Smooth muscle cell (in vitro differentiated cells): ENCODE results near the gene HS6ST1. TPM values are rescaled to one million over a fixed set of nuclear protein-coding genes. Genes with fewer than 3 reads are reported as not detected.

Source experiments
- DNase-seq: peaks from one replicate; lab custom pipeline; 2025; ENCODE audit not compliant: unreplicated experiment; lab: John Stamatoyannopoulos, UW
- H2AFZ ChIP-seq: fragments of 200-600 bp; sonication (generic); 2 replicates; pipeline ENCODE4 v1.6.0; 2016; ENCODE audit warnings: antibody characterized with exemption, low read depth, mild to moderate bottlenecking
- H3F3A ChIP-seq: fragments of 200-600 bp; sonication (generic); 2 replicates; pipeline ENCODE4 v1.6.0; 2017; ENCODE audit warnings: antibody characterized with exemption, low read depth
- H3K27ac ChIP-seq: fragments of 200-600 bp; sonication (generic); 2 replicates; pipeline ENCODE4 v1.5.1; 2016; ENCODE audit warnings: low read depth, mild to moderate bottlenecking
- H3K27me3 ChIP-seq: fragments of 200-600 bp; sonication (generic); 2 replicates; pipeline ENCODE4 v1.6.1; 2016; ENCODE audit warnings: low read depth, mild to moderate bottlenecking
- H3K36me3 ChIP-seq: fragments of 200-600 bp; sonication (generic); 2 replicates; pipeline ENCODE4 v1.5.1; 2016; ENCODE audit warnings: low read depth
- H3K4me1 ChIP-seq: fragments of 200-600 bp; sonication (generic); 2 replicates; pipeline ENCODE4 v1.5.1; 2016; ENCODE audit warnings: low read depth
- H3K4me2 ChIP-seq: fragments of 200-600 bp; sonication (generic); 2 replicates; pipeline ENCODE4 v1.6.0; 2016; ENCODE audit warnings: mild to moderate bottlenecking
- H3K4me3 ChIP-seq: fragments of 200-600 bp; sonication (generic); 2 replicates; pipeline ENCODE4 v1.5.1; 2016; ENCODE audit warnings: mild to moderate bottlenecking
- H3K79me2 ChIP-seq: fragments of 200-600 bp; sonication (generic); 2 replicates; pipeline ENCODE4 v1.6.0; 2016; ENCODE audit warnings: low read depth, mild to moderate bottlenecking
- H3K9ac ChIP-seq: fragments of 200-600 bp; sonication (generic); 2 replicates; pipeline ENCODE4 v1.6.0; 2016; ENCODE audit warnings: low read depth
- H3K9me3 ChIP-seq: fragments of 200-600 bp; sonication (generic); replicated peaks from 2 replicates; pipeline ENCODE4 v1.5.1; 2016; ENCODE audit warnings: low read depth
- H4K20me1 ChIP-seq: fragments of 200-600 bp; sonication (generic); 2 replicates; pipeline ENCODE4 v1.6.0; 2016; ENCODE audit warnings: low read depth
- CTCF ChIP-seq: fragments of 200-600 bp; sonication (generic); IDR thresholded peaks from 2 replicates; pipeline ENCODE4 v1.5.1; 2017; ENCODE audit warnings: borderline replicate concordance, mild to moderate bottlenecking, antibody characterized with exemption; ENCODE audit not compliant: insufficient read depth, poor library complexity, severe bottlenecking
- WGBS: methylation state at CpG from one replicate; pipeline ENCODE4 v1.1.7; 2016; ENCODE audit warnings: low lambda C conversion rate; 5-methylcytosine and 5-hydroxymethylcytosine counted together
- polyA plus RNA-seq: library from polyadenylated mRNA; unstranded; fragments of >200 nt; fragmentation: Nextera tagmentation; extraction: Ambion mirVana; gene quantifications from 2 replicates; pipeline ENCODE4 v1.2.1, GENCODE V29; 2016
- total RNA-seq: library from RNA; depleted of rRNA; stranded (reverse); fragments of >200 nt; gene quantifications from 2 replicates; pipeline ENCODE4 v1.2.3, GENCODE V29; 2014

HS6ST1 gene
- total and polyA plus RNA-seq, 2 experiments from 2014 or later = 9.3 to 13.0 TPM

- no peaks in the 10 kb centered on the region for H4K20me1 ChIP-seq
- peaks cover 4% of the 10 kb centered on the region for H3K4me1 ChIP-seq
- no peak overlapping the region for H2AFZ ChIP-seq
- H3K4me3 ChIP-seq = no peak overlapping the region
- TF ChIP-seq CTCF = no peak
- H3K9ac ChIP-seq = no peak overlapping the region
- no peaks in the 10 kb centered on the region for H3K79me2 ChIP-seq
- H3K27ac ChIP-seq = peak overlapping the region; percentile 79
- WGBS = 54% methylated on average over 2 of the region's 2 CpGs
- DNase-seq = no peak
- peaks cover 10% of the 10 kb centered on the region for H3F3A ChIP-seq
- no peaks in the 10 kb centered on the region for H3K36me3 ChIP-seq
- no peaks in the 10 kb centered on the region for H3K9me3 ChIP-seq
- peaks cover 7% of the 10 kb centered on the region for H3K27me3 ChIP-seq
- H3K4me2 ChIP-seq = peak overlapping the region; percentile 19
These were observed 81.6 kb downstream of the HS6ST1 start for GRCh38 chr2:128237081-128237534.

GRCh38 chr2:128236491-128237035 is 82.1 kb downstream of the HS6ST1 start:
- Histone ChIP-seq H3K4me1 (peaks cover 4% of the 10 kb centered on the region), H2AFZ (no peak overlapping the region), H3K27me3 (peaks cover 11% of the 10 kb centered on the region), H3K36me3 (no peaks in the 10 kb centered on the region), H3K4me2 (peak overlapping the region; percentile 19), H3F3A (peaks cover 10% of the 10 kb centered on the region), H3K4me3 (no peak overlapping the region), H3K9ac (no peak overlapping the region), H4K20me1 (no peaks in the 10 kb centered on the region), H3K79me2 (no peaks in the 10 kb centered on the region), H3K9me3 (no peaks in the 10 kb centered on the region), H3K27ac (peak overlapping the region; percentile 79)
- no peak for TF ChIP-seq CTCF
- 60% methylated on average over 8 of the region's 8 CpGs for WGBS
- no peak for DNase-seq

- 95% methylated on average over 8 of the region's 8 CpGs for WGBS
- DNase-seq = no peak
- no peak overlapping the region for H3K27ac ChIP-seq
- no peak overlapping the region for H3K9ac ChIP-seq
- no peak overlapping the region for H2AFZ ChIP-seq
- peaks cover 4% of the 10 kb centered on the region for H3K4me1 ChIP-seq
- H3K9me3 ChIP-seq = no peaks in the 10 kb centered on the region
- TF ChIP-seq CTCF = no peak
- peaks cover 10% of the 10 kb centered on the region for H3F3A ChIP-seq
- H3K4me3 ChIP-seq = no peak overlapping the region
- H4K20me1 ChIP-seq = no peaks in the 10 kb centered on the region
- no peaks in the 10 kb centered on the region for H3K79me2 ChIP-seq
- peaks cover 11% of the 10 kb centered on the region for H3K27me3 ChIP-seq
- H3K4me2 ChIP-seq = no peak overlapping the region
- no peaks in the 10 kb centered on the region for H3K36me3 ChIP-seq
These were observed 83.1 kb downstream of the HS6ST1 start for GRCh38 chr2:128235581-128235980.

- H3K79me2 ChIP-seq = no peaks in the 10 kb centered on the region
- H3K4me2 ChIP-seq = no peak overlapping the region
- H3K9me3 ChIP-seq = no peaks in the 10 kb centered on the region
- WGBS = 80% methylated on average over 5 of the region's 5 CpGs
- no peaks in the 10 kb centered on the region for H4K20me1 ChIP-seq
- H3K27ac ChIP-seq = no peak overlapping the region
- no peak overlapping the region for H2AFZ ChIP-seq
- no peaks in the 10 kb centered on the region for H3K36me3 ChIP-seq
- H3K4me3 ChIP-seq = no peak overlapping the region
- DNase-seq = no peak
- H3K27me3 ChIP-seq = peaks cover 11% of the 10 kb centered on the region
- H3K9ac ChIP-seq = no peak overlapping the region
- peaks cover 4% of the 10 kb centered on the region for H3K4me1 ChIP-seq
- TF ChIP-seq CTCF = no peak
- peaks cover 10% of the 10 kb centered on the region for H3F3A ChIP-seq
These were observed 84.1 kb downstream of the HS6ST1 start for GRCh38 chr2:128234613-128235012.
